Activated CD4-positive, alpha-beta T cell treated with anti-CD3 and anti-CD28 coated beads, Interleukin-2, amount 50 U/mL, for 1 hour (primary cell): ENCODE data around the gene ABCB9.

ENCODE experiments used
- DNase-seq: peaks from one replicate; pipeline ENCODE4 v3.0.0-alpha.2; 2020

ABCB9 gene

DNA sequence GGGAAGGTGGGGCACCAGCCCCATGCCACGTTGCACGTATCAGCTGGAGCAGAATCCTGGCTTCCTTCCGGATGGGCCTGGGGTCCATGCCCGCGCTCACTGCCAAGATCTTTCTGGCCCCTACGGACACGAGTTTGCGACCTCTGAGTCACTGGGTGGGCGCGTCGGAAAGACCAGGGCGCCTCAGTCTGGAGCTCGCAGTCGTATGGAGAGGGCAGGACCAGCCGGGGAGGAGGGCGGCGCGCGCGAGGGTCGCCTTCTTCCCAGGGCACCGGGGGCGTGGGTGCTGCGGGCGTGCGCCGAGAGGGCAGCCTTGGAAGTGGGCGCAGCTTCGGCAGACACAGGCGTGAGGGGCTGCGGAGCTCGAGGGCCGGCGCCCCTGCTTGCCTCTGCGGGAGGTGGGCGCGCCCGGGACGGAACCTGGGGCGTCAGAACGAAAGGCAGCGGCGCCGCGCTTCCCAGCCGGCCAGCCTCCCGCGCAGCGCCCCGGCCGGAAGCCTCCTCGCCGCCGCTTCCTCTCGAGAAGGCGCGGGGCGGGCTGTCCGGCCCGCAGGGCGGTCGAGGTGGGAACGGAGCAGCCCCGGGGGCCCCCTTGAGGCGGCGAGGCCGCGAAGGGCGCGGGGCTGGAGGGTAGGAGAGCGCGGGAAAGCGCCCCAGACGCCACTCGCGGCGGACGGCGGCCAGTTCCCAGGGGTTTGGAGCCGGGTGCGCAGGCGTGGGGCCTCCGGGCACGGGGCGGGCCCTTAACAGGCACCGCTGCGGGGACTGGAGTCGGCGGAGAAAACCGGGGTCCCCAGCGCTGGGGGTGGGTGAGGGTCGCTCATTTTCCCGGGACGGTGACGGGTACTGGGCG is 14.1 kb upstream of the ABCB9 start, which contains the start of gene ARL6IP4:
ARL6IP4 (plus strand) TSS at position 499 of the 853 bp plus-strand sequence. CDS start 459 bp downstream, outside the sequence.
- peak; percentile 56 for DNase-seq

DNA sequence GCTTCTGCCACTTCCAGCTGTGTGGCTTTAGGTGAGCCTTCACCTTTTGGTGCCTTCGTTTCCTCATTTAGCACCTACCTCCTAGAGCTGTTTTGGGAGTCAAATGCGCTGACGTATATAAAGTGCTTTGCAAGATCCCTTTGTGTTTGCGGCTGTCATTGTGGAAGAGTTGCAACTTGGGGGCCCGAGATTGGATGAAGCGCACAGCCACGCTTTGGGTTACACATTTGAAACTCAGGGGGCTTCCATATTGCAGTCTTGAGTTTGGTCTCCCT is 13.6 kb upstream of the ABCB9 start:
- DNase-seq, result no peak

DNA sequence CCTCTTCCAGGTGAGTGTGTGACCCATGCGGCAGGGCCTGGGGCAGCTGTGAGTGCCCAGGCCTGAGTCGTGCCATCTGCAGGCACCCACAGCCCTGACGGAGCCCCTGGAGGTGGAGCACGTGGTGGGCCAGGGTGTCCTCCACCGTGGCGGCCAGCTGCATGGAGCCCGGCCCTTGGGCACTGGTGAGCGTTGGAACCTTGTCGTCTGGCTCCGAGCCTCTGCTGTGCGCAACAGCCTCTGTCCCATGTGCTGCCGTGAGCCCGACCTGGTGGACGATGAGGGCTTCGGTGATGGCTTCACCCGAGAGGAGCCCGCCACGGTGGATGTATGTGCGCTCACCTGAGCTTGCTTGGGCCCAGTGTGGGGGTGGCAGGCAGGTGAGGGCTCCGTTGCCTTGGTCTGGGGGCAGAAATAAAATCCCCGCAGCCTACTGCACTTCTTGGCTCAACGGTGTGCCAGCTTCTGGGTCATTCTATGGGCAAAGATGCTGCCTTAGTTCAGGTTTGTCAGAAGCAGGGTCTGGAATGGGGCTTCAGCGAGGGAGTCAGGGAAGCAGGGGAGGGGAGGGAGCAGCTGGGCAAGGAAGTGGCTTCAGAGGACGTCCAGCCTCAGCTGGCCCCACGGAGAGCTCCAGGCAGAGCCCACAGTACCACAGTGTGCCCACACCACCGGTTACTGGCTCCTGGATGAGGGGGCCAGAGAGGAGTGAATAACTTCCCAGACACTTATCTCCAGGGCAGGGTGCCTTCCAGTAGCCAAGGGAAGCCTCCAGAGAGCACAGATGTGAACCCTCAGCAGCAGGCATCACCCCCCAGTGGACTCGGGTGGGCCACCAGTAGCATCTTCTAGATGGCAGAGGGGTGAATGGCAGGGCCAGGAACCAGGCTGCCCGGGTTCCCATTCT is 13.0 kb upstream of the ABCB9 start:
- no peak for DNase-seq

DNA sequence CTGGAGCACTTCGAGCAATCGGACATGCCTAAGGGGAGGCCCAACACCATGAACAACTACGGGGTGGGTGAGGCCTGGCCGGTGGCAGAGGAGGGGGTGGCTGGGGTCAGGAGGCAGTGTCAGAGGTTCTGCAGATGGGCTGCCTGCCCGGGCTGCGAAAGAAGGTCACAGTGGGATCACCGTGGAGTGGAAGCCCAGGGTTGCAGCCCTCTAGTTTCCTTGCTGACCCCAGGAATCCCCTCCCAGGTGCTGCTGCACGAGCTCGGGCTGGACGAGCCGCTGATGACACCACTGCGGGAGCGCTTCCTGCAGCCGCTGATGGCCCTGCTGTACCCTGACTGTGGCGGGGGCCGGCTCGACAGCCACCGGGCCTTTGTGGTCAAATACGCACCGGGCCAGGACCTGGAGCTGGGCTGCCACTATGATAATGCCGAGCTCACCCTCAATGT is 12.3 kb upstream of the ABCB9 start:
- no peak for DNase-seq

DNA sequence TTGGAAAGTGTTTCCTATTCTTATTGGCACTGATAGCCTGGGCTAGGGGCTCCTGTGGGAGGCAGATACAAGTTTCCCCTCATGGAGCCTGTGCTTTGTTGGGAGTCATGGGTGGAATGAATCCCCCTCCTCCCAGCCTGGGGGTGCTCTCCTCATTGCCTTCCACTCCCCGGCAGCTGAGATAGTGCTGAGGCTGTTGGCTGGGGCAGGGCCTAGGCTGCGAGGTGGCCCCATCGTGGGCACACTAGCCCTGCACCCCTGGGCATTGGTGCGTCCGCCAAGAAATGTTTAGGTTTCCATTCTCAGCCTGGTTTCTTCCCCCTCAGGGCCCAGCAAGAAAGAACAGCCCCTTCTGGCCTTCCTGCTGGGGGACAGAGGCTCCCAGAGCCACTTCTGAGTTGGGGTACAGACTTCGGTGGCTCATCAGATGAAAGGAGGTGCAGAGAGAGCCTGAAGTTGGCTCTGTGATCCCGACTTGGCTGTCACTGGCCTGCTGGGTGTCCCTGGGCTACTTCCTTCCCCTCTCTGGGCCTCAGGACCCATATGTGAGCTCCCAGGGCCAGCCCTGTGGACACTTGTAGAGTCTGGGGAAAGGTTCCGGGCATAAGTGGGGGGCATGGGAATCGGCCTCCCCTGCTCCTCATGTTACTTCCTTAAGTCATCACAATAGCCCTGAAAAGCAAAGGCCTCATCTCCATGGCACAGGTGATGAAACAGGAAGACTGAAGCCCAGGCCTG is 11.6 kb upstream of the ABCB9 start:
- no peak for DNase-seq

DNA sequence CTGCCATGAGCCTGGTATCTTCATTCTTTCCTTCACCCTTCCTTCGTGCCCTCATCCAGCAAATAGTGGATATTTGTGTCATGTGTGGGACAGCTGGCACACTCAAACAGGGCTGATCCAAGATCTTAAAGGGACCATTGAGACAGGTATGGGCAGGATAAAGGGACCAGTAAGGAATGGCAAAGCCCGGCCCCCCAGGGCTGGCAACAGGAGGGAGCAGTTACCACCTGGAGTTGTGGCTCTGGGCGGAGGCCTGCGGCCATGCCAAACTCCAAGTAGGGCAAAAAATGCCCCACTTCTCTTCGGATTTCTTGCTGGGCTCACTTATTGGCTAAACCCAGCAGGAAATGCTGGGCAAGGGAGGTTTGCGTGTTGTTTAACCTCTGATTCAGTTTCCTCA is 10.9 kb upstream of the ABCB9 start:
- no peak for DNase-seq

DNA sequence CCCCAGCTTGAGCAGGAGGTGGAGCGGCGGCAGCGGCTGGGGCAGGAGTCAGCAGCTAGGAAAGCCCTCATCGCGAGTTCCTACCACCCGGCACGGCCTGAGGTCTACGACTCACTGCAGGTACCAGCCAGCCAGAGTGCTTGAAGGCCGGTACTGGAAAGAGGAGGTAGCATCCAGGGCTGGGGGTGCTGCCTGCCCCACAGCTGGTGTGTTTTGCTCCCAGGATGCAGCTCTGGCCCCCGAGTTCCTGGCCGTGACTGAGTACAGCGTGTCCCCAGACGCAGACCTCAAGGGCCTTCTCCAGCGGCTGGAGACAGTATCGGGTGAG is 10.3 kb upstream of the ABCB9 start:
- no peak for DNase-seq

DNA sequence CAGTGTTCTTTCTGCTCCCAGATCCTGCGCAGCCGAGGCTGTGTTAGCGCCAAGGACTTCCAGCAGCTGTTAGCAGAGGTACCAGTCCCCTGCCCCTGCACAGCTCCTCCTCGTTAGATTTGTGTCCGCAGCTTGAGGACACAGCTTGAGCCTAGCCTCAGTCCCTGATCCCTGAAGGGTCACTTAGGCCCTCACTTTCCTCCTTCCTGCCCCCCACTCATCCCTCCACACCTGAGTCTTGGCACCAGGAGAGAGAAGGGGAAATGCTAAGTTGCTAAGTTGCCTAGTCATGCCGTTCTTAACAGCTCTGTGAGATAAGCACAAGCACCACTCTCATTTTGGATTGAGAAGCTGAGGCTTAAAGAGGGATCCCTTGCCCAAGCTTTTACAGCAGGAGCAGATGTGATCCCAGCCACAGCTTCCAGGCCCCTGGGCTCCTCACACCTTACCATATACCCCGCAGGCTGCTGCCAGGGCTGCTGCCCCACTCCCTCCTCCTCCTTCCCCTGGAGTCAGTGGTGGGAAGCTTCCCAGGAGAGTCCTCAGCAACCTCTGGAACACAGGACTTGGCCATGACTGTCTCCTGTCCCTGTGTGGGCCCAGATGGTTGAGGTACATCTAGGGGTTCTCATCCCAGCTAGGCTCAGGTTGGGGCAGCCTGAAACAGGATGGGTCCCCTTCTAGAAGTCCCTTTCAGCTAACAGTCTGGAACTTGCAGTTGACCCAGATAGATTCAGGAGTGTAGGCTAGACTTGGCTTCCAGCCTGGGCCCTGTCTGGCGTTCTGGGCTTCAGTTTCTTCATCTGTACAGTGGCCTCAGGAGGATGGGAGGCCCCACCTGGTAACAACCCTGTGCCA is 9.8 kb upstream of the ABCB9 start:
- DNase-seq, result no peak

DNA sequence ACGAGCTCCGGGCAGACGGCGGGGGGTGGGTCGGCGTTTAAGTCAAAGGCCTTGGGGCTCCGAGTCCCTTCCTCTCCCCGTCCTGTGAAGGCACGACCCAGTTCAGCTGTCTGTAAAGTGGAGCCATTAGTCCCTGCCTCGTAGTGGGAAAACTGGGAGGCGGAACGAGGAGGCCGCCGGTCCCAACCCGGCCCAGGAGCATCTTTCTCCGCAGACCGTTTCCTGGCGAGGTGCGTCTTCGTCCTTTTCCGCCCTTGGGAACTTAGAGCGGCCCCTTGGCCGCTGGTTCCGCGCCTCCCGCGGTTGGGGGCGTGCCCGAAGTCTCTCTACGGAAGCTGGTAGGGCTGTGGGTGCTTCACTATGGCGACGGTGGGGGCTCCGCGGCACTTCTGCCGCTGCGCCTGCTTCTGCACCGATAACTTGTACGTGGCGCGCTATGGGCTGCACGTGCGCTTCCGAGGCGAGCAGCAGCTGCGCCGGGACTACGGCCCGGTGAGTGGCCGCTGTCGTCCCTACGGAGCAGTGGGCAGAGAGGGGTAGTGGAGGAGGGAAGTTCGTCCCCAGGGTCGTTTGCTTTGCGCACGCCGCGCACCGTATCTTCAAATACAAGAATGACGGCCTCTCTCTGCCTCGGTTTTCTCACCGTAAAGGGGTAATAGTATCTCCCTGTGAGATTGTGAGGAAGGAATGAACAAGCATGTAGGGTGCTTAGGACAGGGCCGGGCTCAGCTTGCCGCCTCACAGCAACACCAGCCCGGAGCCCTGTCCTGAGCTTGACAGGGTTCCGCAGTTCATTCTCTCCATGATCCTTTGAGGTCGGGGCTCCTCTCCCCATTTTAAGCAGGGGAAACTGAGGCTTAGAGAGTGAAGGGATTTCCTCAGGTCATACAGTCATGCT is 8.9 kb upstream of the ABCB9 start, which contains the start of gene OGFOD2:
OGFOD2 (plus strand) TSS at position 353 of the 898 bp plus-strand sequence; CDS start at position 361, 8 bp downstream.
- peak; percentile 91 for DNase-seq

DNA sequence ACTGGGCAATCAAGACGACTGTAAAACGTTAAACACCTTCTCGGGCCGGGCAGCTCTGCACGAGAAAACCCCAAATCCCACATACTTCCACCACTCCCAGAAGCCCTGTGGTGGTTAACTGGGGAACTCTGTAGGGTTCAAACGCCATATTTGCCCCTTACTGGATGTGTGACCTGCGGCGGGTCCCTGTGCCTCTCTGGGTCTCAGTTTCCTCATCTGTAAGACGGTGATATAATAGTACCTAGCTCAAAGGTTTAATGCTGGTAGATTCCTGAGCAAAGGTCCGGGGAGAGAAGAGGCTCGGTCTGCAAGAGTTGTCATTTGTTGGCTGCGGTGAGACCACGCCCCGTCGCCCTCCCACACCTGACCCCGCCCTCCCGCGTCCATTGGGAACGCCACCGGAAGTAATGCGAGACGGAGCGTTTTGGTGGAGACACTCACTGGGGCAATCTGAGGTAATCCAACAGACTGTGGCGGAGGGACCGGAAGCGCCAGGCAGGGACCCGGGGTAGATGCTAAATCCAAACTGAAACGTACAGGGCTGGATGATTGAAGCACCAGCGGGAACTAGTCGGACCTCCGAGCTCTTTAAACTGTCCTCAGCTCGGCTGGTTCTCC is 8.1 kb upstream of the ABCB9 start:
- DNase-seq, result peak; percentile 99

DNA sequence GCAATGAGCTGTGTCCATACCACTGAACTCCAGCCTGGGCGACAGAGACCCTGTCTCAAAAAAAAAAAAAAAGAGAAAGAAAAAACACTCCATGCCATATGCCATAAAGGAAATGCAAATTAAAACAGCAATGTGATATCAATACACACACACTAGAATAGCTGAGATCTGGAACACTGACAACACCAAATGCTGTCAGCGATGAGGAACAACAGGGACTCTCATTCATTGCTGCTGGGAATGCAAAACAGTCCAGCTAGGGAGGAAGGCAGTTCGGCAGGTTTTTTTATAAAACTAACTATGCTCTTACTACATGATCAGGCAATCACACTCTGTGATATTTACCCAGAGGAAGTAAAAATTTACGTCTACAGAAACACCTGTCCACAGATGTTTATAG is 3.4 kb upstream of the ABCB9 start:
- DNase-seq, result no peak

DNA sequence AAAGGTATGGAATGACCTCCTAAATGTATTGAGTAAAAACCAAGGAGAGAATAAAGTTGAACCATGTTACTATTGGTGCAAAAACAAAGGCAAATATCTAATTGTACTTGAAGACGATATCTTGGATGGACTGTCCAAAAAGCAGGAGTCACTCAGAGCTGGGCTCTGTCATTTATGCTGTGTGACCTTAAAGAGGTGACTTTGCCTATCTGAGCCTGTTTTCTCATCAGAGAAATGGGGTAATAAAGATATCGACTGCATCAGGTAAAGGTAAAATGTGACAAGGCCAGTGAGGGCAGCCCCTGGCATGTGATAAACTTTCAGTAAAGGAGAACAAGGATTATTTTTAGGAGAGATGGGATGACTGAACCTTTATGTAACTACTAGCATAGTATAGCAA is 1.8 kb upstream of the ABCB9 start:
- DNase-seq, result no peak

DNA sequence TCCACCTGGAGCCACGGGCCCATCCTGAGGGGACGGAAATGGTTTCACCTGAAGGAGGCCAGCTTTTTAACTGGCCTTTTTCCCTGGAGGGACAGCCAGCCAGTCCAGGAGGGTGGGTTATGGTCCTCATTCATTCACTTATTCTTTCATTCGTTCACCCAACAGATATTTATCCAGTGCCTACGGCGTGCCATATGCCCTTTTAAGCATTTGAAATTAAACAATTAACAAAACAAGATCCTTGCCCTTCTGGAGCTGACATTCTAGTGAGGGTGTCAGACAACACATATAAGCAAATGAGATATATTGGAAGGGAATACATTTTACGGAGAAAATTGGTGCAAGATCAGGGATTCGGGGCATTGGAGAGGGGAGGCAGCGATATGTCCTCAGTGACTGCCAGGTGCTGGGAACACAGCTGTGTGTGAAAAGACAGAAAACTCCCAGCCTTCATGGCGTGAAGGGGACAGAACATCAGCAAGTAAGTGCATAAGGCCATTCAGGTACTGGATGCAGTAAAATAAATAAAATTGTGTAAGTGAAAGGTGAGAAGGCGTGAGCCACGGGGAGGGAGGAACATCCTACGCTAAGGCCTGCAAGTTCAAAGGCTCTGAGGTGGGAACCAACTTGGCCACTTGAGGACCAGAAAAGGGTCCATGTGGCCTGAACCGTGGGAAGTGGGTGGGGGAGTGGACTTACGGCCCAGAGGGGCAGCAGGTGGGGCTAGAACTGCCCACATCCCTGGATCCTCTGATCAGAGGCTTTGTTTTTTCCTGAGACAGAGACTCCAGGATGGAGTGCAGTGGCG is 684 bp upstream of the ABCB9 start:
- DNase-seq, result no peak

DNA sequence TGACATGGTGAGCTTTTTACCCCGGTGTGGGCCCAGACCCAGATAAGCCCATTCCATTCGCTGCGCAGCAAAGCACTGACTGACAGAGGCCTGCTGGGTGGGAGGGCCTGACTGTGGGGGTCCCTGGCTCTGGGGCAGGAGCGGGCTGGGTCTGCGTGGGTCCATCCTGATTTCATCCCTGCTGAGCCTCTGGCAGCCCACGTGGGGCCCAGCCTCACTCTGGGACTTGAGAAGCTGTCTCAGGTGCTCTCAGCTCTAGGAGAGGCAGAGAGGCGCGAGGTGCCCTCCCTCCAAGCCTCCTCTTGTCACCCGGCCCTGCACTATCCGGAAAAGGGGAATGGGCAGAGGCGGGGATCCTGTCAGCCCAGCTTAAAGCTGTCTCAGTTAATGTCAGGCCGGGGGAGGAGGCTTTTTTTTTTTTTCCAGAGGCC is 927 bp downstream of the ABCB9 start:
- no peak for DNase-seq

DNA sequence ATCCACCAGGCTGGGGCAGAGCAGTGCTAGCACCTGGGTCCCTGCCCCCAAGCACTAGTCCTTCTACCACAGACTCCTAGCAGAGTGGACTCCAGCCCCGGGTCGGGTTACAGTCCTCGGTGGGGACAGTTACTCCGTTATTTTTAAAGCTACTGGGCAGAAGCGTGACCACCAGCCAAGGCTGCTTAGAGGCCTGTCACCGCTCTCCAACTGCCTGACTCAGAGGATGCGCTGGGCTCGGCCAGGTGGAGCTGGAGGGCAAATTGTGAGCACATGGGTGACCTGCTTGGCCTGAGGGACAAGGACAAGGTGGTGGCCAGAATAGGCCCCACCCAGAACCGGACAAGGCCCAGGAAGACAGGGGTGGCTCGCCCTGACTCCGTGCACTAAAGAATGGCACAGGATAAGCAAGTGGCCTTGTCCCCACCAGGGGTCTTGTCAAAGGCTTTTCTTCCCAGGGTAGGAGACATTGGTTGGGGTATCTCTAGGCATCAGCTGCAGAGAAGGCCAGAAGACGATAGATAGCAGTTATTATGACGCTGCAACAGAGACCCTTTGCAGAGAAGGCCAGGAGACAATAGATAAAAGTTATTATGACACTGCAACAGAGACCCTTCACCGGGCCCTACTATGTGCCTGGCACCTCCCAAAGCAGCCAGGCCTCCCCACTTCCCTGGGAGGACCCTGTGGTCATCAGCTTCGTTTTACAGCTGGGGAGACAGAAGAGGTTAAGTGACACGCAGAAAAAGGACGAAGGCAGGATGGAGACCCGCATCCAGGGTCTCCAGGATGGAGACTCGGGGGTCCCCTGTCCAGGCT is 1.6 kb downstream of the ABCB9 start:
- DNase-seq, result no peak

DNA sequence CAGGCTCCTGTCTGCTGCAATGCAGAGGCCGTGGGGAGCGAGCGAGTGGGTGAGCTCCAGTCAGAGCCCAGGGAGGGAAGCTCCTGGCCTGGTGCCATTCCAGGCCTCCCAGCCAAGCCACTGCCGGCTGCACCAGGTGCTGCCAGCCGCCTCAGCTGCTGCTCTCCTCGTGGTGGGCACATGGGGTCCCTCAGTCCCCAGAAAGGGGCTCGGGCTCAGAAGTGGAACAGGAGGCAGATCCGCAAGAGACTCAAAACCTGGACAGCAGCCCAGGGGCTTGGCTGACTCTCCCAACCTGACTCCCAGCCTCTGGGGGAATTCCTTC is 2.4 kb downstream of the ABCB9 start:
- no peak for DNase-seq

DNA sequence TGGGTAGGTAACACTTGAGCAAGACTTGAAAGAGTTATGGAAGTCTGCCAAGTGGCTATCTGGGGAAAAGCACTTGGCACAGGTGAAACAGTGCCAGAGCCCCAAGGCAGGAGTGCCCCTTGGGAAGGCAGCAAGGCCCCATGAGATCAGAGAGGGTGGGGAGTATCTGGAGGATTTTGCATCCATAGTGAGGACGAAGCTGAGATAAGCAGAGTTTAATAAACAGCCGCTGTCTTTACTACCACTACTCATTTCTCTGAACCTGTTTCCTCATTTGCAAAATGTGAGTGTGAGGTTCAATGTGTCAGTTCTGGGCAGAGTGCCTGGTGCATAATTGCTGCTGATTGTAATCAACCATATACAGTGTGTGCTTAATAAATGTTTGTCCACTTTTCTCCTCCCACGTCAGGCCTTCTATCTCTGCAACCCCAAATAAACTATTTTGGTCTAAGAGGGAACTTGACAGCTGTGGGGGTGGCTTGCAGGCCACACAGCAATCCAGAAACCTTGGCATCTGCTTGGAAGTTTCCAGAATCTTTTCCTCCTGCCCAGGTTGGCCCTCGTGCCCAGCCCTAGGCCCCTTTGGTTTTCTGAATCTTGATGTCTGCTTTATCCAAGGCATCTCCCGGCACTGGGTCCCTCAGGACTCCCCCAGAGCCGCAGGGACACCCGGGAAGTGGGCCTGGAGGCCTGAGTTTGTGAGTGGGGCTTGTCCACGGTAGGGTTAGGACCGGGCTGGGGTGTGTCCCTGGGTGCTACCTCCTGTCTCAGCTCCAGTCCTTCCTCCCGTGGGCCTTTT is 4.5 kb downstream of the ABCB9 start:
- DNase-seq, result no peak

DNA sequence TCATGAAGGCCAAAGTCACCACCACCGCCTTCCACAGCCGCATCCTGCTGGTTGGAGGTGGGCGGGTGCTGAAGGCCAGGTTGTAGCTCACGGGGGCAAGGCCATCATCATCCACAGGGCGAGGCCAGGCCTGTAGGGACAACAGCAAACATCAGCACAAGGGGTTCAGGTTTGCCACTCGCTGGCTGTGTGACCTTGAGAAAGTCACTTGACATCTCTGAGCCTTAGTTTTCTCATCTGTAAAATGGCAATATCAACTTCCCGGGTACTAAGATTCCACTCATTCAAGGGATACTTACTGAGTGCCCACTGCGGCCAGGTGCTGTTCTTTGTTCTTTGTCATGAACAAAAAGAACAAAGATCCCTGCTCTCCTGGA is 6.1 kb downstream of the ABCB9 start:
- no peak for DNase-seq
